Osteocyte (in vitro differentiated cells): ENCODE data around the gene PCYOX1L. TPM values are rescaled to one million over a fixed set of nuclear protein-coding genes. Genes with fewer than 3 reads are reported as not detected.

Experiments
- DNase-seq: peaks from one replicate; pipeline ENCODE4 v3.0.0; 2021; ENCODE audit warnings: mixed read lengths; ENCODE audit not compliant: unreplicated experiment; ENCODE audit errors: extremely low spot score
- H3K27ac Mint-ChIP-seq: one replicate; pipeline ENCODE4 v1.8.0; 2021; ENCODE audit warnings: mild to moderate bottlenecking, mixed read lengths; ENCODE audit not compliant: unreplicated experiment
- H3K27me3 Mint-ChIP-seq: one replicate; pipeline ENCODE4 v1.8.0; 2021; ENCODE audit warnings: mixed read lengths; ENCODE audit not compliant: unreplicated experiment
- H3K36me3 Mint-ChIP-seq: one replicate; pipeline ENCODE4 v1.8.0; 2021; ENCODE audit warnings: mixed read lengths; ENCODE audit not compliant: unreplicated experiment
- H3K4me1 Mint-ChIP-seq: one replicate; pipeline ENCODE4 v1.8.0; 2021; ENCODE audit warnings: mixed read lengths; ENCODE audit not compliant: unreplicated experiment
- H3K4me3 Mint-ChIP-seq: one replicate; pipeline ENCODE4 v1.8.0; 2021; ENCODE audit warnings: mild to moderate bottlenecking, moderate library complexity, mixed read lengths; ENCODE audit not compliant: unreplicated experiment
- H3K9me3 Mint-ChIP-seq: one replicate; pipeline ENCODE4 v1.8.0; 2021; ENCODE audit warnings: mixed read lengths; ENCODE audit not compliant: unreplicated experiment
- total RNA-seq: library from RNA; stranded (reverse); gene quantifications from 2 replicates; pipeline ENCODE4 v1.2.1, GENCODE V29; 2021
- TF ChIP-seq, protein P1 (sequence below): fragments of 200-600 bp; sonication (generic); IDR thresholded peaks from 2 replicates; pipeline ENCODE4 v1.5.0; 2021; ENCODE audit warnings: antibody characterized with exemption, mild to moderate bottlenecking, moderate library complexity

The PCYOX1L gene
- total RNA-seq, 1 donor from 2014 or later, result 7.7 TPM

DNA sequence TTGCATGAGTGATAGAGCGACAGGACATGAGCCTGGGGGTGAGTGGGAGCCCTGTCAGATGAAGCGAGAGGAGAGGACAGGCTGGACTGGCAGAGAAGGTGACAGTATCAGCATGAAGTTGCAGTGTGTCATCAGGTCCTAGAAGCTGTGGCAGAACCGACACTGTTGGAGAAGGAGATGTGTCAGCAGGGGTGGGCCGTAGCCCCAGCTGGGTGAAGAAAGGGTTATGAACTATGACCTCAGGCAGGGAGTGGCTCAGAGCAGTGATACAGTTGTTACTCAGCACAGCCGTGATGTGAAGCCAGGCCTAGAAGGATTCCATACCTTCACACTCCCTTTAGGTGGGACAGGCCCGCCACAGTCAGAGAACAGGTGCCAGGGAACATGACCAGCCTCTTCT is 7.6 kb downstream of the PCYOX1L start:
- no peak for DNase-seq
- H3K27me3 Mint-ChIP-seq, result no peaks in the 10 kb centered on the region
- H3K9me3 Mint-ChIP-seq, result no peaks in the 10 kb centered on the region
- no peak overlapping the region for H3K27ac Mint-ChIP-seq
- H3K4me3 Mint-ChIP-seq, result no peak overlapping the region
- H3K4me1 Mint-ChIP-seq, result peaks cover 2% of the 10 kb centered on the region
- H3K36me3 Mint-ChIP-seq, result no peaks in the 10 kb centered on the region
- TF ChIP-seq, protein P1, sequence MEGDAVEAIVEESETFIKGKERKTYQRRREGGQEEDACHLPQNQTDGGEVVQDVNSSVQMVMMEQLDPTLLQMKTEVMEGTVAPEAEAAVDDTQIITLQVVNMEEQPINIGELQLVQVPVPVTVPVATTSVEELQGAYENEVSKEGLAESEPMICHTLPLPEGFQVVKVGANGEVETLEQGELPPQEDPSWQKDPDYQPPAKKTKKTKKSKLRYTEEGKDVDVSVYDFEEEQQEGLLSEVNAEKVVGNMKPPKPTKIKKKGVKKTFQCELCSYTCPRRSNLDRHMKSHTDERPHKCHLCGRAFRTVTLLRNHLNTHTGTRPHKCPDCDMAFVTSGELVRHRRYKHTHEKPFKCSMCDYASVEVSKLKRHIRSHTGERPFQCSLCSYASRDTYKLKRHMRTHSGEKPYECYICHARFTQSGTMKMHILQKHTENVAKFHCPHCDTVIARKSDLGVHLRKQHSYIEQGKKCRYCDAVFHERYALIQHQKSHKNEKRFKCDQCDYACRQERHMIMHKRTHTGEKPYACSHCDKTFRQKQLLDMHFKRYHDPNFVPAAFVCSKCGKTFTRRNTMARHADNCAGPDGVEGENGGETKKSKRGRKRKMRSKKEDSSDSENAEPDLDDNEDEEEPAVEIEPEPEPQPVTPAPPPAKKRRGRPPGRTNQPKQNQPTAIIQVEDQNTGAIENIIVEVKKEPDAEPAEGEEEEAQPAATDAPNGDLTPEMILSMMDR, result no peak

DNA sequence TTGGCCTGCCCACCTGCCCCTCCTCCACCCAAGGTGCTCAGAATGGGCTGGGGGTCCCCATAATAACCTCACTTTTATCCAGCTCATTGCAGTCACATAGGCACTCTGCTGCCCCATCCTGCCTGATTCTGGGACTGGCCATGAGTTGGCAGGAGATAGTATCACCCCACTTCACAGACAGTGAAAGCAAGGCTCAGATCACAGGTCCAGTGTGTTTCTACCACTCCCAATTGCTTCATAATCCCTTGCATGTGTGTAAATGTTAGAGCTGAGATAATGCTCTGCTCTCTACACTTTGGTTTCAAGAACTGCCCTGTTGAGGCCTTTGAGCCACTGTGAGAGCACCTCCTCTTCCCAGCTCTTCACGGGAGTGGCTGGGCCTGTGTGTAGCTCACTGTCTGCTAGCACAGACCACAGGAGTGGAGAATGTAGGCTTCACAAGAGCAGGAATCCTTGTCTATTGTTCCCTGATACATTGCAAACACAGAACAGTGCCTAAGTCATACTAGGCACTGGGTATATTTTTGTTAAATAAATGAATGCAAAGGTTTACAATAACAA is 8.4 kb downstream of the PCYOX1L start:
- TF ChIP-seq, protein P1, result no peak
- no peaks in the 10 kb centered on the region for H3K36me3 Mint-ChIP-seq
- H3K4me1 Mint-ChIP-seq, result peaks cover 2% of the 10 kb centered on the region
- no peak for DNase-seq
- H3K27ac Mint-ChIP-seq, result no peak overlapping the region
- H3K9me3 Mint-ChIP-seq, result no peaks in the 10 kb centered on the region
- H3K27me3 Mint-ChIP-seq, result no peaks in the 10 kb centered on the region
- no peak overlapping the region for H3K4me3 Mint-ChIP-seq

DNA sequence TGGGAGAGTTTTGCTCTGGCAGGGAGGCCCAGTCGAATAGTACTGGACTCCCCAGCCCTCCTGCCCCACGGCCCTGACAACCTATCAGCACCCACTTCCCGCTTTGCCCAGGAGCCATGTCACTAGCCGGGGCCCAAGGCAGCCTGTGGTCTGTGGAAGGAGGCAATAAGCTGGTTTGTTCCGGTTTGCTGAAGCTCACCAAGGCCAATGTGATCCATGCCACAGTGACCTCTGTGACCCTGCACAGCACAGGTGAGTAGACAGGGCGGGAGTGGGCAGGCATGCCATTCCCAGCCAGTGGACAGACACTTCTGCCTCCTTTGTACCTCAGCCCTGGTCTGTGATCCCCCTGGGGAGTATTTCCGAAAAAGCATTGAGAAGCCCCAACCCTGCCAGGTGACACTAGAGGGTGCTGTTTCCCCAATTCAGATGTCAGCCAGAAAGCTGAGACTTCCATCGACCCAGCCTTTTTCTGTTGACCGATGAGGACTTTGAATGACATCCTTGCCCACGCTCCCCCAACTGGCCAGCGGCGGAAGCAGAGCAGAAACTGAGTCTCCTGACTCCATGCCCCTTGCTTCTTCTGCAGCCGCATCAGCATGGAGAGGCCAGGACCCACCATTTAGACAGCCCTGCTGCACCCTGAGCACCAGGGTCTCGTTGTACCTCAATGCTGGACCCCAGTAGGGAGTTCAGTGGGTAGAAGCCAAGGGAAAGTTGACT is 9.6 kb downstream of the PCYOX1L start:
- Mint-ChIP-seq H3K36me3 (no peaks in the 10 kb centered on the region), H3K27me3 (no peaks in the 10 kb centered on the region), H3K9me3 (no peaks in the 10 kb centered on the region), H3K27ac (peak overlapping the region; percentile 32), H3K4me3 (no peak overlapping the region), H3K4me1 (peaks cover 2% of the 10 kb centered on the region)
- TF ChIP-seq, protein P1, result peak; percentile 89
- DNase-seq, result peak; percentile 90

DNA sequence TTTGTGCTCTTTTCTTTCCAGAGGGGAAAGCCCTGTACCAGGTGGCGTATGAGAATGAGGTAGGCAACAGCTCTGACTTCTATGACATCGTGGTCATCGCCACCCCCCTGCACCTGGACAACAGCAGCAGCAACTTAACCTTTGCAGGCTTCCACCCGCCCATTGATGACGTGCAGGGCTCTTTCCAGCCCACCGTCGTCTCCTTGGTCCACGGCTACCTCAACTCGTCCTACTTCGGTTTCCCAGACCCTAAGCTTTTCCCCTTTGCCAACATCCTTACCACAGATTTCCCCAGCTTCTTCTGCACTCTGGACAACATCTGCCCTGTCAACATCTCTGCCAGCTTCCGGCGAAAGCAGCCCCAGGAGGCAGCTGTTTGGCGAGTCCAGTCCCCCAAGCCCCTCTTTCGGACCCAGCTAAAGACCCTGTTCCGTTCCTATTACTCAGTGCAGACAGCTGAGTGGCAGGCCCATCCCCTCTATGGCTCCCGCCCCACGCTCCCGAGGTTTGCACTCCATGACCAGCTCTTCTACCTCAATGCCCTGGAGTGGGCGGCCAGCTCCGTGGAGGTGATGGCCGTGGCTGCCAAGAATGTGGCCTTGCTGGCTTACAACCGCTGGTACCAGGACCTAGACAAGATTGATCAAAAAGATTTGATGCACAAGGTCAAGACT is 10.3 kb downstream of the PCYOX1L start:
- DNase-seq, result no peak
- H3K9me3 Mint-ChIP-seq, result no peaks in the 10 kb centered on the region
- TF ChIP-seq, protein P1, result no peak
- H3K36me3 Mint-ChIP-seq, result no peaks in the 10 kb centered on the region
- no peak overlapping the region for H3K27ac Mint-ChIP-seq
- no peak overlapping the region for H3K4me3 Mint-ChIP-seq
- no peaks in the 10 kb centered on the region for H3K27me3 Mint-ChIP-seq
- H3K4me1 Mint-ChIP-seq, result peaks cover 2% of the 10 kb centered on the region

DNA sequence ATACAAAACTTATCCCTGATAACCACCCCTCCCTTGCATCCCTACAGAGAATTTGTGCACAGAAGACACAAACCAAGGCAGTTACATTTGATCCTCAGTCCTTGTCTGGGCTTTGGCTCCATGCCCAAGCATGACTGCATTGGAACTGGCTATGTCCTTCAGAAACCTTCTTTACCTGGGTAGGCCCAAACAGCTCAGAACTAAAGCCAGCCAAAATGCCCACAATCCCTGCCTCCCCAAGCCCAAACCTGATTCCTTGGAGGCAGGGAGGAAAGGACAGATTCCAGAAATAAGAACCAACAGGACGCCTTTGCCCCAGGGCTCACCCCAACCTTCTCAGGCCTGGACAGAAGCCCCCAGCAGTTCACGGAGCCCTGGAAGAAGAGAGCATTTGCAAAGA is 13.0 kb downstream of the PCYOX1L start:
- H3K36me3 Mint-ChIP-seq, result no peaks in the 10 kb centered on the region
- no peak overlapping the region for H3K27ac Mint-ChIP-seq
- no peak overlapping the region for H3K4me3 Mint-ChIP-seq
- no peak for DNase-seq
- H3K27me3 Mint-ChIP-seq, result no peaks in the 10 kb centered on the region
- TF ChIP-seq, protein P1, result no peak
- H3K9me3 Mint-ChIP-seq, result no peaks in the 10 kb centered on the region
- H3K4me1 Mint-ChIP-seq, result peaks cover 2% of the 10 kb centered on the region
